GM06990 (cell line): ENCODE results near the gene TNS3.

Experiments
- DNase-seq: peaks from one replicate; pipeline ENCODE4 v3.0.0-alpha.2; 2011; ENCODE audit not compliant: insufficient read length; ENCODE audit errors: extremely low read depth
- H3K27me3 ChIP-seq: replicated peaks from 2 replicates; pipeline ENCODE4 v1.6.0; 2011; ENCODE audit warnings: low read length; ENCODE audit not compliant: control insufficient read depth, insufficient read depth
- H3K36me3 ChIP-seq: 2 replicates; pipeline ENCODE4 v1.5.1; 2011; ENCODE audit warnings: low read length; ENCODE audit not compliant: control insufficient read depth, insufficient read depth
- H3K4me3 ChIP-seq: replicated peaks from 2 replicates; pipeline ENCODE4 v1.5.1; 2011; ENCODE audit warnings: low read depth, mild to moderate bottlenecking, control low read depth, low read length
- CTCF ChIP-seq: IDR thresholded peaks from 2 replicates; pipeline ENCODE4 v1.5.1; 2011; ENCODE audit warnings: low read length, control low read depth, mild to moderate bottlenecking, inconsistent platforms; ENCODE audit not compliant: insufficient read depth, poor library complexity, severe bottlenecking

The TNS3 gene

DNA sequence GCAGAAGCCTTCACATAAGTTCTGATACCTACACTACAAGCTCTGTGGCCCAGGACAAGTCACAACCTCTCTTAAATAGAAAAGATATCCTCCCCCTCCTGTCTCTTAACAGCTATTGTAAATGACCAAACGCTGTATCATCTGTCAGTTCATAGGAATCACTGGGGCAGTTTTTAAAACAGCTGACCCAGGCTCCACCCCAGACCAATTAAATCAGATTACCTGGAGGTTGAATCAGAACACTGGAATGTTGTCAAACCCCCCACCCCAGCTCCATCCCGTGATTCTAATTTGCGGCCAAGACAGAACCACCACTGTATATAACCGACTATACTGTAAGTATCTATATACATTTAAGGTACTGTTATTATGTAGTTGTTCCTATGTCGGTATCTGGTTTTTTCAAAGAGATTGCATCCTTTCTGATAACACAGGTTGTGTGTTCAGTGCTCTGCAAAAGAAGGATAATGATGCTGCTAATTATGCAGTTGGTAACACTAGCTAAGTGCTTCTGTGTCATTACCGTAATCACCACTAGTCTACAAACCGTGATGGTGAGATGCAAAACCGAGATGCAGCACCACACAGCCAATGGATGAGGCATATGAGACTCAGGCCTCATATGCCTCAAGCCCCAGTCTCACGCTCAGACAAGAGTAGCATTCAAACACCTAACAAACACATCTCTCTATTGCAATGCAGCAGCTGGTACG is 47.4 kb downstream of the TNS3 start:
- no peak for DNase-seq

DNA sequence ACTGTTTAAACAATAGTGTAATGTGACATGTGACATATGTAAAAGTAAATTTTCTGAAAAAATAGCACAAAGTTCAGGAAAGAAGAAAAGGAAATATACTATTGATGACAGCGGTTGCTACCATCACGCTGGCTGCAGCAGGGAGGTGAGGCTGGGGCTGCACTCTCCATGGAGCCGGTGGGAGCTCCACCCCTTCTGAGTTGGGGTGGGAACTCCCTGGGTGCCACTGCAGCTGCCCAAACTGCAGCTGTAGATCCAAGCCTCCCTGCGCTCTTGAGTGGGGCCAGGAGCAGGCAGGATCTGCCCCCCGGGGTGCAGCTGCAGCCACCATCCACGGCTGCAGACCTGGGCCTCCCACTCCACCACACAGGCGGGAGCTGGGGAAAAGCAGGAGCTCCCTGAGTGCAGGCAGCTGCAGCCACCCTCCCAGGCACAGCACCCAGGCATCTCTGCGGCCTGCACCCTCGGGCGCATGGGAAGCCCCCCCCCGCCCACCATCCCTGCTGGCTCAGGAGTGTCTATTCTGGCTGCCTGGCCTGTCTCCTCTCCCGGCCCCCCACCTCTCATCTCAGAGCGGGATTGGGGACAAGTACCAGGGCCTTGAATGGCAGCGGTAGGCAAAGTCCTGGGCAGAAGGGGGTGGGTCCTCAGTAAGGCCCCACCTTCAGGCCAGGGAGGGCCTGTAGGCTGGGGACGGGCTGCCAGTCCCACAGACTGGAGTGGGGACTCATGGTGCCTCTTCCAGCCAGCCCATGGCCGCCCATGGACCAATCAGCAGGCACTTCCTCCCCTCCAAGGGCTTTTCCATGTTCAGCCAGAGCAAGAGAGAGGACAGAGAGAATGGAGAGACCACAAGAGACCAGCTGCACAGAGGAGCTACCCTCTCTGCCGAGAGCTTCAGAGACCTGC is 50.1 kb downstream of the TNS3 start:
- Histone ChIP-seq H3K36me3 (no peaks in the 10 kb centered on the region), H3K4me3 (no peak overlapping the region), H3K27me3 (no peaks in the 10 kb centered on the region)
- no peak for TF ChIP-seq CTCF
- no peak for DNase-seq

More for the DNA sequence above, 47.4 kb downstream of the TNS3 start:
- H3K27me3 ChIP-seq = no peaks in the 10 kb centered on the region; the same call in 1 of the 2 replicates
- no peak overlapping the region for H3K4me3 ChIP-seq
- TF ChIP-seq CTCF = no peak
- no peaks in the 10 kb centered on the region for H3K36me3 ChIP-seq

- H3K36me3 ChIP-seq = no peaks in the 10 kb centered on the region
- no peak for TF ChIP-seq CTCF
- DNase-seq = no peak
- H3K4me3 ChIP-seq = no peak overlapping the region
- no peaks in the 10 kb centered on the region for H3K27me3 ChIP-seq
Observed at GRCh38 chr7:47529826-47530555, 51.9 kb downstream of the TNS3 start.

DNA sequence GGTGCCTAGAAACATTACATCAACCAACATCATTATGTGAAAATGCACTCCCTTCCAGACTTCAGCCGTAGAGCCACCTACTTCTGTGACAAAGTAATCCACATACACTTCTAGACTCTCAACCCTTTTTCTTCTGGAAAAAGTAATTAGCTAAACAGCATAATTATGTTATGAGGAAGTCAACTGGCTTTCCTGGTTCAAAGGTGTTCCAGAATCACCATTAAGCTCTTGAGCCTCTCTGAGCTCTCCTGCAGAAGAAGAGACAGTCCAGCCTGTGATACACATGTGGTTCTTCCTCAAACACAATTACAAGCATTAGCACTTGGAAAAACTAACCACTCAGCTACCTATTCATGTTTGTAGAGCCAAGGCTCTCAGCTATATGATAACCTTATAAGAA is 52.5 kb downstream of the TNS3 start:
- no peak for DNase-seq

More for the DNA sequence above, 52.5 kb downstream of the TNS3 start:
- TF ChIP-seq CTCF = no peak
- Histone ChIP-seq H3K27me3 (no peaks in the 10 kb centered on the region), H3K4me3 (no peak overlapping the region), H3K36me3 (no peaks in the 10 kb centered on the region)
